HG02571 (cell line): ENCODE data around the gene OAF.
A peak's percentile ranks its signal among the peaks of the same experiment; 100 is the strongest.
"Not testable (repeated sequence)": the region's sequence is repeated elsewhere in the genome, so short reads cannot be mapped to it uniquely, and the experiment has no call there.

Experiments used
- ATAC-seq: cut with Tn5 transposase; IDR thresholded peaks from one replicate; pipeline ENCODE4 v1.9.1; 2021; ENCODE audit warnings: mild to moderate bottlenecking, moderate library complexity; ENCODE audit not compliant: unreplicated experiment

The OAF gene

DNA sequence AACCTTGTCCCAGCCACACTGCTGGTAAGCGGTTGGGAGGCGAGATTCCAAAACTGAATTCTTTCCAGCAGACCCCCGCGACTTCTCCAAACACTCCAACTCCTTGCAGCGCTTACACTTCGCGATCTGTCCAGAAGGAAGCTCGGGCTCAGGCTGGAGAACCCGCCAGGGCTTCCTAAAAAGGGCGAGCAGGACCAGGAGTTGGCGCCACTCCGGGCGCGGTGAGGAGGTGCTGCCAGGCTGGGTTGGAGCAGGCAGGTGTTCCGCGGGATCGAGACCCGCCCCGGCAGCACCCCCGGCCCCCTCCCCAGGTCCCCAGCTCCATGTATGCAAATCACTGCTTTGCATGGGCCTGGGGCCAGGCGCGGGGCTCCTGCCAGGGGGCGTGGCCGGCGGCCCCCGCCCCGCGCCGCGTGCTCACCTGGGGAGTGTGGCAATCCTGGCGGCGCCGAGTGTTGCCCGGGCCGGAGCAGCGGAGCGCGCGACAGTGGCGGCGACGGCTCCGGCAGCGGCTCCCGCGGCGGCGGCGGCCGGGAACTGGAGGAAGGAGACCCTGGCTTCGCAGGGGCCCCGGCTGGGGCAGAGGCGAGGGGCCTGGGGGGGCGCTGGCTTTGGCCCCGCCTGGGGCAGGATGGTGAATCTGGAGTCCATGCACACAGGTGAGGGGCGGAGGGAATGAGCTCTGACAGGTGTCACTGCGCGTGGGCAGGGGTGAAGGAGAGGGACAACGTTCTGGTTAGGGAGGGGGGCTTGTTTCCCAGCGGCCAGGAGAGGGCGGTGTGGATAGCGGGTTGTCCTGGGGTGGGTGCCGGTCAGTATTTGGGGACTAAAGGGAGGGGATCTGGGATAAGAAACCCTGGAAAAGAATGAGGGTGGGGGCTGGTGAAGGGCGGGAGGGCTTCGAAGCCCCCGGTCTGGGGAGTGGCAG is 29.1 kb downstream of the OAF start, which contains the start of gene POU2F3:
Gene POU2F3 (plus strand): TSS at position 428 of the 928 bp plus-strand sequence. CDS start 204 bp downstream, at position 632.
- ATAC-seq = no peak

- ATAC-seq = no peak
Measured at GRCh38 chr11:120240866-120241265, 30.0 kb downstream of the OAF start.

DNA sequence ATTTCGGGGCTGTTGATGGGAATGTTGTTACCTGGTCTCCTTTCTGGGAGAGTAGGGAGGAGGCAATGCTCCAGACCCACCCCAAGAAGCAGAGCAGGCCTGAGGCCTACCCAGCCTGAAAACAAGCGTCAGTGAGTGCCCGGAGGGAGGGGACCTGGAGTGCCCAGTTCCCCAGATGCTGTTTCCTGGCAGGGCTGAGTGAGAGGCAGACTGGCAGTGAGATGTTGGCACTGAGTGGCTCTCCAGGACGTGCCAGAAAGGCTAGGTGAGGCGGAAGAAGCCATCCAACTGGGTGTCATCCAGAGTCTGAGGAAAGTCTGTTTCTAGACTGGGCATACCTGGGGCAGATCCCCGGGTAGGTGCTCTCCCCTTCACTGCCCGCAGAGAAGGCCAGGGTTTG is 30.4 kb downstream of the OAF start:
- no peak for ATAC-seq

DNA sequence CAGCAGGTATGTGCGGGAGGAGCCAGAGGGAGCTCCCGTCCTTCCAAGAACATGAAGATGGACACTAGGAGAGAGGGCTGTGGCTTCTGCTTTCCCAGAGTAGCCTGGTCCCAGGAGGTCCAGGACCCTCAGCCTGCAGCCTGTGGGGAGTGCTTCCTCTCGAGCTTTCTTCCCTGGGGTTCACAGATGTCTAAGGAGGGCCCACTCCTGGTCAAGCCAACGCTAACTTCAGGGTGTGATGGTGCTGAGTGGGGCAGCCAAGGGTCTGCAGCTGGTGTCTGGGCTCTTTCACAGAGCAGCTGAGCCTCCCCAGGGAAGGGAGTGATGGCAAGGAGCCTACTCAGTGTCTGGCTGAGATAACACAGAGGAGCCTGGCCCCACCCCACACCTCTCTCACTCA is 32.4 kb downstream of the OAF start:
- ATAC-seq = no peak

DNA sequence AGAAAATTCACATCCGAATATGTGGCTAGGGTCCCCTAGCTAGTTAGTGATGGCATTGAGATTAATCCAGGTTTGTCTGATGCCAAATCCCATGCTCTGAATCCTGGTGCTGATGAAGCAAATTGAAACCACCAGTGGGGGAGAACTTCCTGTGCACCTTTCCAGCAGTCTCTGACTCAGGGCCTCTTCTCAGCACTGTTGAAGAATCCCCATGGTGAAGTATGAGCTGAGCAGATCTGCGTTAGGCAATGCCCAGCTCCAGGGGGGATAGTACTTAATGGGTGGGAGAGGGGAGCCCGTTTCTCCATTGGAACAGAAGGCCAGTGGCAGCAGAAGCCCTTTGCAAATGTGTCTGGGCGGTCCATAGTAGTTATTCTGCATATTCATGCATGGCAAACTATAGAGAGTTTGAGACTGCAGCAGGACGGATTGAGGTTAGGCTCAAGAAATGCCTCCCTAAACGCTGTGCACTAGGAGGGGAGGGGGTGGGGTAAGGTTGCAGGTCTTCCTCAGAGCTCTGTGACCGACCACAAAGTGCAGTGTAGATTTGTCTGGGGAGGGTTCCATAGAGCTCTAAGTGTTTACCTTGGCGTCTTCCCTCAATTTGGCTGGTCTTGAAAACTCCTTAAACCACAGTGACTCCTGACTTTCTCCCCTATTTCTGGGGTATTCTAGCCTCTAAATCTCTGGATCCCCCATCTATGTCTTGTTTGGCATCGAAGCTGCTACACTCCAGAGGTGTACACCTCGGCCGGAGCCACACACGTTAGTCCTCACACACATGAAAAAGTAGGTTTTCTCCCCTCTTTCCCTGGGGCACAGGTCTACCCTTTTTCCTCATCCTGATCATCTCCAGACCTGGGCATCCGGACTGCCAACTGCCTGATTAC is 33.9 kb downstream of the OAF start:
- ATAC-seq = no peak

DNA sequence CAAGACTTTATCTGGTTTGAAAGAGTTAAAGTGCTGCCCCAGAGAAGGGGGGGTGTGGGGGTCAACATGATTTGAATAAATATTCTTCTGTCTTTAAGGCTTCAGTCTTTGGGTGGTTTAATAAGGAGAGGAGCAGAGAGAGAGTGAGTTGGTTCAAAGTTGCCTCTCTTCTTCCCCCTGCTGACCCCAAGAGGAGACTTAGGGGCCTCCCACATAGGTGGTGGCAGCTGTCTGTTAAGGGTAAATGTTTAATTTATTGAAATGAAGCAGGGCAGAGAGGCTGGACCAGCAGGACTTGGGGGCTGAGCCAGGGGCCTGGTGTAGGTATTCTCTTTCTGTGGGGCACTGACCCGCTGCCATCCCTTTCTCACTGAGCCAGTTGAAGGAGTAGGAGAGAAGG is 34.6 kb downstream of the OAF start:
- ATAC-seq = no peak

DNA sequence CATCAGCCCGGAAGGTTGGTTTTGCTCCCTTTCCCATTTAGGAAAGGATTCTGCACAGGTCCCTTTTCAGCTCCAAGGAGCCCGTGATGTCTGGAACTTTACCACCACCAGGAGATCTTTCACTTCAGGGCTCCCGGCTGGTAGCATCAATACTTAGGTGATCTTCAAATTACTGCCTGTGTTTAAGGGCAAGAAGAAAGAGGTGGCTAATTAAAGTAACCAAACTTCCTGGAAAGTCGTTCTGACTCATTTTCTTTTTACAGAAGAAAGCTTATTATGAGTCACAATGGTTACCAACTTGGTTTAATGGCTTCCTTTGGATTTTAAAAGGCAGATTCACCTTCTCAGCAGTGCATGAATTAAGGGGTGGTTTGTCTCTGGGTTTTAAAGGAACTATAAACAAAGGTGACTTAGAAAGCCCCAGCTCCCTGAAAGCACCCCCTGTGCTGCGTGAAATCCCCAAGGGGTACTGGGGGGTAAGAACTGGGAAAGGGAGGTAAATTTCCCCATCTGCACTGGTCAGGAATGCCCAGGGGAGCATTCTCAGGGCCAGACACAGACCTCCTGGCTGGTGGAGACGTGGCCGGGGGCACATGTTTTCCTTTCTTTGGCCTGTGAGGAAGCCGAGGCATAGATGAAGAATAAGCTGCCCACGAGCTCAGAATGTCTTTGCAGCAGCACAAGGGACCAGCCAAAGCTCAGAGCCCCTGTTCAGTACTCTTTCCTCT is 37.9 kb downstream of the OAF start:
- peak; percentile 55 for ATAC-seq

DNA sequence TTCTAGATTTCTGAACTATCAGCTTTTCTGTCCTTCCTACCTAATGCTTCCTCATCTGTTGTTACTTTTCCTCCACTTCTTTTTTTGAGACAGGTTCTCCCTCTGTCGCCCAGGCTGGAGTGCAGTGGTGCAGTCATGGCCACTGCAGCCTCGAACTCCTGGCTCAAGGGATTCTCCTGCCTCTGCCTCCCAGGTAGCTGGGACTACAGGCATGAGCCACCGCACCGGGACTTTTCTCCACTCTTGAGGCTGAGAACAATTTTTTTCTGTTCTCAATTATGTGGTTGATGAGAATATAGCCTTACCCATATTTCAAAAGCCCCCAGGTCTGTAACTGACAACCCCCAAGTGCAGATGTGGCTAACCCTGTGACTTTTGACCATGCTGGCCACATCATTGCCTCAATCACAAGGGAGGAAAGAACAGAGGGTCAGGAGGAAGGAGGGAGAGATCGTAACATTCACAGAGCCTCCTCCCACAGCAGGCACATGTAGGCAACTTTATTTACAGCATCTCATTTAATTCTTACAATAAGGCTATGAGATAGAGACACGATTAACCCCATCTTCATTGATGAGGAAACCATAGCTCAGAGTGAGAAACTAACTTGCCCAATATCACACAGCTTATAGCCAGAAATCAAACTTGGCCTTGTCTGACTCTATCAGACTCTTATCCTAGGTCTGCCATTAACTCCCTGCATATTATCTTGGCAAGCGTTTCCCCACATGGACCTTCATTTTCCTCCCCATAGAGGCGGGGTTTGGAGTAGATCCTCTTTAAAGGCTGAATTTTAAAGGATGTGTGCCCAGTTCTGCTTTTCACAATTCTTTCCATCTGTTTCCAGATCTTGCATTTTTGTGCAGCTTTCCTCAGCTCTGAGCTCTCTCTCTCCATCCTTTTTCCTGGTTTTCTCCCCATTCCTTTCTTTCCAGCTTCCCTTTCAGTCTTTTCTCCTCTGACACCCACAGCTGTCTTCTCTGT is 38.7 kb downstream of the OAF start:
- ATAC-seq = no peak

DNA sequence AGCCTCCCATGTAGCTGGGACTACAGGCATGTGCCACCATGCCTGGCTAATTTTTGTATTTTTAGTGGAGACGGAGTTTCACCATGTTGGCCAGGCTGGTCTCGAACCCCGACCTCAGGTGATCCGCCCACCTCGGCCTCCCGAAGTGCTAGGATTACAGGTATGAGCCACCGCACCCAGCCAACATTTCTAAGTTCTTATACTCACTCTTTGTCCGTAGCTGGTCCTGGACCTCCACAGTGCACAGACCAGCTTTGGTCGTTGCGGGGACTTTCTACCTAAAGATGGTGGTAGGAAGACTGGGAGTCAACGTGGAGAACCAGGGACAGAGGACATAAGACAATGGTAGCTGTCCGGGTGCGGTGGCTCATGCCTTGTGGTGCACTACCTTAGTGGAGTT is 42.5 kb downstream of the OAF start:
- ATAC-seq = not testable (repeated sequence)

DNA sequence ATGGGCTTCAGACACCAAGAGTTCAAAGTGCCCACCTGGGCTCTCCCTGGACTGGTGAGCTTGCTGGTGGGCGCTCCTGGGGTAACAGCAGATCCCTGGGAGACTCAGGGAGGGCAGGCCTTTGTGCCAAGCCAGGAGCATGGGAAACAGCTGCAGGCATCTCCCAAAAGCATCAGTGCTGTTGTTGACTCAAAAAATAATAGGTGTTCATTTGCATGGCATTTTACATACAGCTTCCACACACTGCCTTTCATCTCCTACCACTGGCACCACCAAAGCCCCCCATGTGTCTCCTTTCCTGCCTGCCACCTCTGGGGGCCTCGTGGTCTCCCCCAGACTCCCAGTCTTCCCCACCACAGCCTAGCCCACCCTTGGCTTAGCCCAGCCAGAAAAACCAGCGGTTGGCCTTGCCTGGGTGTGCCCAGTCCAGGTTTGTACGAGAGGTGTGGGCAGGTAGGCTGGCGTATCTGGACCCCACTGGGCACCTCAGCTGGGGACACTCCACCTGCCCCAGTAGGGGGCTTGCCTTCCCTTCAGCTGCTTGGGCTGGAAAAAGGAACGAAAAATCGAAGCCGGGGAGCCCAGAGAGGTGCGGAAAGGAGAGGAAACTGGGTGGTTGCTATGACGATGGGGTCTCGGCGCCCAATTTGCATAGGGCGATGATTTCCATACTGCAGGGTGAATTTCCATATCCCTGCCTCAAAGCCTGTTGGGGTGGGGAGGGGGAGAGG is 44.1 kb downstream of the OAF start:
- ATAC-seq = no peak

DNA sequence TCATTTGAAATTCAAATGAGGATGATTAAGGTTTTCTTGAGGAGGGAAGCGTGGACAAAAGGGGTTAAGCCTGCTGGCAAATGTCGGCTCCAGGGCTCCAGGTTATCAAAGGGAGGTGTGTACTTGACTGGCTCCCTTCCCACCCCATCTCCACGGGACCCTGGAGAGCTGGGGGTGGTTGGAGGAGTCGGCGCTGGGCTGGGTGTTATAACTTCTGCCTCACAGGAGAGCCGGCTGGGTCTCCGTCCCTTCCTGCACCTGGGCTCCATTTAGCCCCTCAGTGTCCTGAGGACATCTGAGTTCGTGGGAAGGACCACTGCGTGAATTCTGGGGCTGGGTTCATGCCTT is 44.7 kb downstream of the OAF start:
- no peak for ATAC-seq

GRCh38 chr11:120256178-120256577 is 45.3 kb downstream of the OAF start:
- ATAC-seq = no peak

DNA sequence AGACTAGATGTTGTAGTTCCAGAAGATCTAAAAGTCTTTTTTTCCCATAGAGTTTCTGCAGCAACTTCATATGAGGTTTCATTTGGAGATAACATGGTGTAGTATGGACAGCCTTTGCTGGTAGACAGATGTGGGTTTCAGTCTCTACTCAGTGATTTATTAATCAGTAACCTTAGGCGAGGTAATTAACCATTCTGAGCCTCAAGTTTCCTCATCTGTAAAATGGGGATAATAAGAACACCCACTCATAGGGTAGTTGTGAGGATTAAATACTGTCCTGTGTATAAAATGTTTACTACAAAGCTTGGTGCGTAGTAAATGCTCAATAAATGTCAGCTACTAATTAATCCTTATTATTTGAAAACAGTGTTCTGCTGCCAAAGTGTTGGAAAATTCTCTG is 45.9 kb downstream of the OAF start:
- no peak for ATAC-seq

DNA sequence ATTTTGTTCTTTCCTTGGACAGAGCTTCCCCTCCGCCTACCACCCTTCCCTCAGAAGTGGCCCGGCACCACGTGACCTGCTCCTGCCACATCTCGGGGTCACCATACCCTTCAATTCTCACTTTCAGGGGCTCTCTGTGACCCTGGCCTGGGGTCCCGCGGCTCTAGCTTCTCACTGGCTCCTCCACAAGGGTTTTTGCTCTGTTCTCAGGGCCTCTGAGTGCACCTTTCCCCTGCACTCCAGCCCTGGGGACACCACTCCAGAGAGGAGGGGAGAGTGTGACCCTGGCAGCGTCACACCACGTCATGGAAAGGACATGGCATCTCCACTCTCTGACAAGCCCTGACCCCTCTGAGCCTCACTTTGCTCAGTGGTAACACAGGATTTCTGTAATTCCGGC is 46.5 kb downstream of the OAF start:
- no peak for ATAC-seq

DNA sequence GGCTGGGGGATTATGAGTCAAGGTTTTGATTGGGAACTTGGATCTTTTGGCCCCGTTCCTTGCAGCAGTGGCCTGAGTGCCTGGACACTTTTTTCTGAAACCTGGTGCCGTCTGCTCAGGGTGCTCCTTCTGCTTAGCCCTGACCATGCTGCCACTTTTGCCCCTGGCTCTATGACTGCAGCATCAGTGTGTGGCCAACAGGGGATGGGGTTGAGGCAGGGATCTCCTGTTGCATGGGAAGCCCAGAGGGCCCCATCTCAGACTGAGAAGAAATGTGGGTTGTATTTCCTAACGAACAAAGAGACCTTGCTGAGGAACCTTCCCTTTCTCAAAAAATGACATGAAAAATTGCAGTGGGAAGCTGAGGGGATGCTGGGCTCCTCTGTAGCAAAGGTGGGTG is 47.8 kb downstream of the OAF start:
- ATAC-seq = no peak

- ATAC-seq = no peak
Measured at GRCh38 chr11:120259241-120259640, 48.4 kb downstream of the OAF start.

DNA sequence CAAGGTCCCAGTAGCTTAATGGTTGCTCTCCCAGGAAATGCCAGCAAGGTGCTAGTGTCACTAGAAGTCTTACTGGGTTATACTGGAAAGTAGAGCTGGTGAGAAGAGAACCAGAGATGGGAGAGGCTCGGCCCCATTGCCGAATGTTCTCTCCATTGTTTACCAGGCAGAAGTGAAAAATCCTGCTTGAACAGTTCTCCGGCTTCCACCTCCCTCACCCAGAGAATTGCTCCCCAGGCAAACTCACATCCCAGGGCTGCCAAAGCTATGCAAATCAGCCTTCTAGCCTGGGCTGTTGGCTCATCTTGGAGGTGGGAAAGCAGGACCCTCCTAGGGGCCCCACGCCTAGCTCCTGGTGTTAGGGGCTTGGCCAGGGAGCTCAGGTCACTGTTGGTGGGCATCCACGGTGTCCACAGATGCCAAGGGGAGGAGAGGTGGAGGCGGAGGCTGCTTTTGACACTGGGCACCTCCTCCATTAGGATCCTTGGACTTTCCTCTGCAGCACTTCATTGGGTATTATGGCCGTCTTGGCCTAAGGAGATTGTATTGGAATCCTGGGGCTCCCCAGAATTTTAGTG is 49.2 kb downstream of the OAF start:
- no peak for ATAC-seq

GRCh38 chr11:120260616-120261015 is 49.8 kb downstream of the OAF start:
- no peak for ATAC-seq

DNA sequence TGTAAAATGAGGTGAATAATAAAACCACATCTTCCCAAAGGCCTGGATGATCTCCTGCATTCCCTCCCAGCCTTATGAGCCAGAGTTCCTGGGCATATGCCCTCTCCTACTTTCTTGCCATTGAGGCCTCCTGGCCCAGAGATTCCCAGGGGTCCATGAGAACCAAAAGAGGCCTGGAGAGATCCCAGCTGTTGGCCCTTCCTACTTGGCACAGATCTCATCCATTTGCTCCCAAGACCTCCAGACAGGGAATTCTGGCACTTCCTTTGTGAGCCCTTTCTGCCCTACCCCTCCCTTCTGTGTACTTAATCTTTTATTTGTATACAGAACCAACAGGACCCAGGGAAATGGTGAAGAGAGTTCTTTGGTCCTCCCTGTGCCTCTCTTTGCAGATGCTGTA is 50.5 kb downstream of the OAF start:
- no peak for ATAC-seq
